ENCODE measurements around the gene TMEM212.
"Not testable (repeated sequence)": the region's sequence is repeated elsewhere in the genome, so short reads cannot be mapped to it uniquely, and the experiment has no call there.

The TMEM212 gene

DNA sequence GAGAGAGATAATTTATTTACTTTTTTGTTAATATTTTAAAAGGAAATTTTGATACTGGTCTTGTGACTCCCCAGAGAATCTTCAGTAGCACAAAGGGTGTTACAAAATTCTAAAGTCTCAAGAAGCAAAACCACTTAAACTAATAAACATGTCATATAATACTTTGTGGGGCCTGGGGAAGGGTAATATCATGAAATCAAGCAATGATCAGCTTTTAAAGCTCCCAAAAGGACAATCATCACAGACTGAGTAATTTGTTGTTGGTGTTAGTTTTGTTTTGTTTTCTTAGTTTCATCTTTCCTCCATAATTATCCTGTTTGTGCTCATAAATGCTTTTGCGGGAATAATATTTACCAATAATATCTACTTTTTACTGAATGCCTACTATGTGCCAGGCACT, 55.0 kb downstream of the TMEM212 start:
- no peak for DNase-seq

DNA sequence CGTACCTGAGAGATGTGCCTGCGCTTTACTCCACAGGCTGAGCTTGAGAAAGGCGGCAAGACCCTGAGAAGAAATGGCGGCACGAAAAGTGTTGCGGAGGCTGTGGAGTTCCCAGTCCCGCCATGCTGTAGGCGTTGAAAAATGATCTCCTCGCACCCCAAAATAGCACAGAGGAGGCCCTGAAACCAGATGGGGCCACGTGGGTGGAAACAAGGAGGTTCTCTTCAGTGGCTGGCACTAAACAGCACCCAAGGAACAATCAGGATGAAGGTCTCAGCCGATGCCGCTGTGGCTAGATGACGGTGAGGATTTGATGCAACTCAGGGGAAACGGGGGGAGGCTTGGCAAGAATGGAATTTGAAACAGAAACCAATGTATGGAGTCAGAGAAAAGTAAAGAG, 57.3 kb downstream of the TMEM212 start:
- no peak for DNase-seq

DNA sequence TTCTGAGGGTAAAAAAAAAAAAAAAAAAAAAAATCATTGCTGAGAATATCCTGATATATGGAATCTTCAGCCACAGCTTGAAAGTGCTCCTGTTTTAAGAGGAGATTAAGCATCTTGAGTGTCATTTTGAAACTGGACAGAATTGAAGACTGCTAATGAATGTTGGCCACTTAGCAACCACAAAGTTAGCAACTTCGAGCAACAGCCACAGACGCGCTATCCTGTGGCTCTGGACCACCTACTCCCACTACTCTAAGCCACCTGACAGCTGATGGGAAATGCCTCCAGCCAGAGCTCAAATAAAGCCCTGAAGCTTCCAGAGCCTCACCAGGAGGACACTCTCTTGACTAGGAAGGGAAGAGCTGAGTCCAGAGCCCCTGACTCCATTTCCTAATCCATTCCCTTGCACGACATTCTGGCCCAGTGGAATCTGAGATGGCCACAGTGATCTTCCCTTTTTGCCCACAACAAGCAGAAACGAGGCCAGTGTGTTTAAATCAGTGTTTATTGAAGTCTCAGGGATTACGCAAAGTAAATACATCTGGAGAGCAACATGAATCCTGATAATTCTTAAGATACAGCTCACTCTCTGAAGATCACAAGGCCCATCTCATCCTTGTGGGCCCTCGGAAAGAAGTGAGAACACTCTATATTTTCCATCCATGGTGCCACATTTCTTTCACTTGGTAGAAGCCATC, 58.6 kb downstream of the TMEM212 start:
- no peak for DNase-seq

DNA sequence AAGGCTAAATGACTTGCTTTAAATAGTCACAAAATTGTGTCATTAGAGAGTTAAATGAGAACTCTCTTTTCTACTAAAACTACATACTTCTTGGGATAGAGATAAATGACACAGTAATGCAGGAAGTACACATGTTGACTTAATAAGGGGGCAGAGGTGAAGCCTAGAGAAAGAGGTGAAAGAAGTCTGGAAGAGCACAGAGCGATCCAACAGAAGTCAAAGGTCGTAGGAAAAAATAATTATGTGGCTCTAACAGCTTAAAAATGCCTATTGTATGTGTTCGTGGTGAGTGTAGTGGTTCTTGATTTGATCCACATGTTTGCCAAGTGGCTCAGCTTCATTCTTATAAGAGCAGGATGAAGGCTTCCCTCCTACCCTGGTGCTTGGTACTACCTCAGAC, 61.7 kb downstream of the TMEM212 start:
- no peak for DNase-seq

DNA sequence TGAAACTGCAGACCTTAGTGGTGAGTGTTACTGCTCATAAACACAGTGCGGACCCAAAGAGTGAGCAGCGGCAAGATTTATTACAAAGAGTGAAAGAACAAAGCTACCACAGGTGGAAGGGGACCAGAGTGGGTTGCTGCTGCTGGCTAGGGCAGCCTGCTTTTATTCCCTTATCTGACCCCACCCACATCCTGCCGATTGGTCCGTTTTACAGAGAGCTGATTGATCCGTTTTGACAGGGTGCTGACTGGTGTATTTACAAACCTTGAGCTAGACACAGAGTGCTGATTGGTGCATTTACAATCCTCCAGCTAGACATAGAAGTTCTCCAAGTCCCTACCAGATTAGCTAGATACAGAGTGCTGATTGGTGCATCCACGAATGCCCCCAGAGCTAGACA, 63.4 kb downstream of the TMEM212 start:
- DNase-seq = not testable (repeated sequence)

DNA sequence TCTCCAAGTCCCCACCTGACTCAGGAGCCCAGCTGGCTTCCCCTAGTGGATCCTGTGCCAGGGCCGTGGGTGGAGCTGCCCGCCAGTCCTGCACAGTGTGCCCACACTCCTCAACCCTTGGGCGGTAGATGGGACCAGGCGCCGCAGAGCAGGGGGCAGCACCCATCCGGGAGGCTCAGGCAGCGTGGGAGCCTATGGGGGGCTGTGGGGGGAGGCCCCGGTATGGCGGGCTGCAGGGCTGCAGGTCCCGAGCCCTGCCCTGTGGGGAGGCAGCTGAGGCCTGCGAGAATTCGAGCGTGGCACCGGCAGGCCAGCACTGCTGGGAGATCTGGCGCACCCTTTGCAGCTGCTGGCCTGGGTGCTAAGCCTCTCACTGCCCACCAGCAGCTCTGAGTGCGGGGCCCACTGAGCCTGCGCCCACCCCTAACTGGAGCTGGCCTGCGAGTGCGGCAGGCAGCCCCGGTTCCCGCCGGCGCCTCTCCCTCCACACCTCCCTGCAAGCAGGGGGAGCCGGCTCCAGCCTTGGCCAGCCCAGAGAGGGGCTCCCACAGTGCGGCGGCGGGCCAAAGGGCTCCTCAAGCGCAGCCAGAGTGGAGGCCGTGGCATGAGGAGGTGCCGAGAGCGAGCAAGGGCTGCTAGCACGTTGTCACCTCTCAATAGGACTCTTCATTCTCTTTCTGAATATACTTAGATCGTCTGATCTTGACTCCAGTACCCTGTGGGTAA, 64.0 kb downstream of the TMEM212 start:
- no peak for DNase-seq

DNA sequence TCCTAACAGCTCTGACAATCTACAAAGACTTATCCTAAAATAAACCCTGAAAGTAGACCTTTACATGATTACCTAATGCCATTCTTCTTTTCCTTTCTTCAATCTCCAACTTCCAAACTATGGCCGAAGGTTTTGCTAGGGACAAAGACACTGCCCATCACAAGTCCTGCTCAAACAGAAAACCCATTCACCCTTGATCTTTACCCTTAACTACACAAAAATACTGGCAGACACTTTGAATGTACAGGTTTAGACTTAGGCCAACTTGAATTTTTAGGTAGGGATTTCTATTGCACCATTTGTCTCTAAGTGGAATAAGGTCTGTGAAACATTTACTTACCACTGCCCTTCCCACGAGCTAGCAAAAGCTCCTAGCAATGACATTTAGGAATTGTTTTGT, 64.6 kb downstream of the TMEM212 start:
- no peak for DNase-seq

DNA sequence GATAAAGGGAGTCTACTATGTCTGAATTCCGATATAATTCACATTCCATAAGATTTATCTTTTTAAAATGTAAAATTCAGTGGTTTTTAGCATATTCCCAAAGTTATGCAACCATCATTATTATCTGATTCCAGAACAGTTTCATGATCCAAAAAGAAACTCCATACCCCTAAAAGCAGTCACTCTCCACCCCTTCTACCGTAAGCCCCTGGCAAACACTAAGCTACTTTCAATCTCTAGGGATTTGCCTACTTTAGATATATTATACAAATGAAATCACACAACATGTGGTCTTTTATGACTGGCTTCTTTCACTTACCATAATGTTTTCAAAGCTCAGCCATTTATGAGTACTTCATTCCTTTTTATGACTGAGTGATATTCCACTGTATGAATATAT, 65.6 kb downstream of the TMEM212 start:
- DNase-seq = no peak
